HG02852 (cell line): ENCODE data around the gene SMIM35.
"Not testable (repeated sequence)": the region's sequence is repeated elsewhere in the genome, so short reads cannot be mapped to it uniquely, and the experiment has no call there.

Experiments used
- ATAC-seq: cut with Tn5 transposase; IDR thresholded peaks from one replicate; pipeline ENCODE4 v1.9.1; 2021; ENCODE audit warnings: mild to moderate bottlenecking, moderate library complexity; ENCODE audit not compliant: unreplicated experiment

SMIM35 gene

GRCh38 chr11:118082880-118083552 lies 3.7 kb downstream of the SMIM35 start:
- ATAC-seq = no peak

- no peak for ATAC-seq
These were observed 5.4 kb downstream of the SMIM35 start for GRCh38 chr11:118081241-118081958.

- no peak for ATAC-seq
These were observed 6.5 kb downstream of the SMIM35 start for GRCh38 chr11:118080296-118080695.

GRCh38 chr11:118079491-118079890 lies 7.3 kb downstream of the SMIM35 start:
- no peak for ATAC-seq

- no peak for ATAC-seq
These were observed 7.8 kb downstream of the SMIM35 start for GRCh38 chr11:118078911-118079411.

- no peak for ATAC-seq
These were observed 9.9 kb downstream of the SMIM35 start, which contains the start of gene TMPRSS4 for GRCh38 chr11:118076754-118077281. Gene TMPRSS4, plus strand, starts transcription at chr11:118077078. Its CDS starts 225 bp downstream, at chr11:118077303.

- no peak for ATAC-seq
These were observed 12.0 kb downstream of the SMIM35 start for GRCh38 chr11:118074785-118075184.

GRCh38 chr11:118074091-118074685 lies 12.6 kb downstream of the SMIM35 start:
- ATAC-seq = no peak

- no peak for ATAC-seq
These were observed 13.2 kb downstream of the SMIM35 start for GRCh38 chr11:118073554-118073953.

- no peak for ATAC-seq
These were observed 15.2 kb downstream of the SMIM35 start for GRCh38 chr11:118071416-118072030.

- ATAC-seq = no peak
These were observed 17.7 kb downstream of the SMIM35 start for GRCh38 chr11:118068945-118069612.

- ATAC-seq = no peak
These were observed 18.4 kb downstream of the SMIM35 start for GRCh38 chr11:118068206-118068944.

- ATAC-seq = no peak
These were observed 19.8 kb downstream of the SMIM35 start for GRCh38 chr11:118067006-118067405.

GRCh38 chr11:118065384-118065783 lies 21.4 kb downstream of the SMIM35 start:
- ATAC-seq = no peak

- ATAC-seq = no peak
These were observed 21.8 kb downstream of the SMIM35 start for GRCh38 chr11:118064956-118065355.

- ATAC-seq = not testable (repeated sequence)
These were observed 24.1 kb downstream of the SMIM35 start for GRCh38 chr11:118062631-118063030.

GRCh38 chr11:118062181-118062580 lies 24.6 kb downstream of the SMIM35 start:
- ATAC-seq = not testable (repeated sequence)

GRCh38 chr11:118061586-118062125 lies 25.1 kb downstream of the SMIM35 start:
- ATAC-seq = no peak

- ATAC-seq = no peak
These were observed 25.9 kb downstream of the SMIM35 start for GRCh38 chr11:118060869-118061268.
